ENCODE data around the gene OR10AG1.

Gene OR10AG1, protein sequence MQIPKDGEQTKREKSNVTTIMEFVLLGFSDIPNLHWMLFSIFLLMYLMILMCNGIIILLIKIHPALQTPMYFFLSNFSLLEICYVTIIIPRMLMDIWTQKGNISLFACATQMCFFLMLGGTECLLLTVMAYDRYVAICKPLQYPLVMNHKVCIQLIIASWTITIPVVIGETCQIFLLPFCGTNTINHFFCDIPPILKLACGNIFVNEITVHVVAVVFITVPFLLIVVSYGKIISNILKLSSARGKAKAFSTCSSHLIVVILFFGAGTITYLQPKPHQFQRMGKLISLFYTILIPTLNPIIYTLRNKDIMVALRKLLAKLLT

DNA sequence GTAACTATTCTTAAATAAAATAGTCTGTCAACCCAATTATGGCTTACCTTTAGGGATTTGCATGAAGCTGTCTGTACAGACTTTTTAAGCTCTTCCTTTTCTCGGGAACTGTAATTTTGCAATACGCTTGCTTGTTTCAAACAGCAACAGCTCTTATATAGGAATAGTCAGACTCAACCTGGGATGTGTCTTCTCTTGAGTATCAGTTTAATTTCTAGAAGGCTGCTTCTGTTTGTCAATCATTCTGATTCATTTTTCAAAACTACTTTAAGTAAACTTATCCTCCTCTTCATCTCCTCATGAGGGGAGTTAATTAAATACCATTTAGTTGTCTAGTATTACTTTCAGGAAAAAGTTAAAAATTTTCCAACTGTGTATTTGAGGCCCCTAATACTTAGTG is at the start of gene OR10AG1:
Gene OR10AG1 (minus strand): TSS at position 101 of the 400 bp plus-strand sequence. CDS start 38 bp downstream, at position 63.
- no peak for DNase-seq

DNA sequence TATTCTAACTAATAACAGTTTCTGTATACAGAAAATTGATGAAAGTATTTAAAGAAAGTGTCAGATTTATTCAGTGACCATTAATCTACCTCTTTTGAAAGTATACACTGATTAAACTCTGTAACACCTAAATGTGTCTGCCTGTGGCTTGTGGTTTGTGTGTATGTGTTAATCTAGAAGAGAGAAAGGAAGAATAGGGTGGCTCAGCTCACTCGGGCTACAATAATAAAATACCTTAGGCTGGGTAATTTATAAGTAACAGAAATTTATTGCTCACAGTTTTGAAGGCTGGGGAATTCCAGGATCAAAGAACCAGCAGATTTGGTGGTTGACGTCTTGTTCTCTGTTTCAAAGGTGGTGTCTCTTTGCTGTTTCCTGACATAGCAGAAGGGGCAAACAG is 44.1 kb upstream of the OR10AG1 start:
- no peak for DNase-seq

DNA sequence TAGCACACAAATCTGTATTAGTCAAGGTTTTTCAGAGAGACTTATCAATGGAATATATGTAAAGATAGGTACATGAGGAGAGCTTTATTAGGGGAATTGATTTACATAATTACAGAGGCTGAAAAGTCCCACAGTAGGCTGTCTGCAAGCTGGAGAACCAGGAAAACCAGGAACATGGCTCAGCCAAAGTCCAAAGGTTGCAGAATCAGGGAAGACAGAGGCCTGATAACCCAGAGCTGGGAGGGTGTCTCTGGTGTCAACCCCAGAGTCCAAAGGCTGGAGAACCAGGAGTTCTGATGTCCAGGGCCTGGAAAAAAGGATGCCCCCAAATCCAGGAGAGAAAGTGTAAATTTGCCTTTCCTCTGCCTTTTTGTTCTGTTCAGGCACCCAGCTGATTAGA is 41.0 kb upstream of the OR10AG1 start:
- no peak for DNase-seq

DNA sequence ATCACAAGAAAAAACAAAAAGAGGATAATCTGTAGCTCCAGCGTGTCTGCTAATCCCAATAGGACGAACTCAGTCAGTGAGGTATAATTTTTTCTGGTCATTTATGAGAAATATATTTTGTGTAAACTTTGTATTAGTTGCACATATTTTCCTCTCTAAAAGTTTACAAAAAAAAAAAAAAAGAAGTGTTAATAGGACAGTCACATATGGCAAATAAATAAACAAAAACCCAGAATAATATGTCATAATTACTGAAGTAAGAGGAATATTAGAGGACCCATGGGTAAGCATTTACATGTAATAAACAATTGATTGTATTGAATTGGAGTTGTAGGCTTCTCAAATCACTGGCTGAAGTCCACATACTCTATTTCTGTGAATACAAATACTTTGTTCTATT is 24.8 kb upstream of the OR10AG1 start, which contains the start of gene OR5F1:
Gene OR5F1 (minus strand): TSS at position 101 of the 400 bp plus-strand sequence. CDS start 0 bp downstream, at position 101.
- DNase-seq = no peak

DNA sequence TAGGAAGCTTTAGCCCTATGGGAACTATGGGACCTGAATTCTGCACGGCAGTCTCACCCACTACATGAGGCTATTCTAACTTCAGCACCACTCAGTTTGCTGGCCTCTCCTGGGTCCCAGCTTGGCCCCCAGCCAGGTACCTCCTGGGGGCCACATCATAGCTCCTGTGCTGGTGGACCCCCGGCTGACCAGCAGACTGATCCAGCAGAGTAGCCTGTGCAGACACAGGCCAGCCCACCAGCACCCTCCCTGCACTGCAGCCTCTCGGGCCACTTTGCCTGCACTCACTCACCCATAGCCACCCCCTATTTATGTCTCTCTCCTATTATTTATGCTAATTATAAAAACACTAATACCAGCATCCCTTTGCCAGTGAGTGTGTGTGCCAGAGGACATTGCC is 1.2 kb upstream of the OR10AG1 start:
- no peak for DNase-seq

DNA sequence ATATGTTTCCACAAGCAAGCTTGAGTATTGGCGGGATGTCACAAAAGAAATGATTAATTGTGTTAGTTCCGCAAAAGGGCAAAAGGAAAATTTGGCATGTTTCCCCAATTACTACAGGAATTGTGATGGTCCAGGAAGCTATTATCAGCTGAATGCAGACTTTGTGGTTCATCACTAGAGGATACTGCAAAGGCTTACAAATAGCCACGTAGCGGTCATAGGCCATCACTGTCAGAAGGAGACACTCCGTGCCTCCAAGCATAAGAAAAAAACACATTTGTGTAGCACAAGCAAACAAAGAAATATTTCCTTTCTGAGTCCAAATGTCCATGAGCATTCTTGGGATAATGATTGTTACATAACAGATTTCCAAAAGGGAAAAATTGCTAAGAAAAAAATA is 1.8 kb downstream of the OR10AG1 start:
- no peak for DNase-seq

DNA sequence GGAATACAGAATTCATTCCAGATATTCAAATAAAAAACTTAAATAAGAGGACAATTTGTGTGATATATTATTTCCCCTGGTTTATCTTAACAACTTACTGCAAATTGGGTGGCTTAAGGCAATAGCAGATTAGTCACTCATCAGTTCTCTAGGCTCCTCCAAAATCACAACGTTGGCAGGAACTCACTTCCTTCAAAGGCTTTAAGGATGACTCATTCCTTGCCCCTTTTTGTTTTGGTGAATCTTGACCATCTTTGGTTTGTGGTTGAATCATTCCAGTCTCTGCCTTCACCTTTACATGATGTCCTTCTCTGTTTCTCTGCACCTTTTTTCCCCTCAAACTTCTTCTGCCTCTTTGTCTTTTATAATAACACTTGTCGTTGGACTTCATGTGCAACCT is 3.4 kb downstream of the OR10AG1 start:
- peak; percentile 0 for DNase-seq

DNA sequence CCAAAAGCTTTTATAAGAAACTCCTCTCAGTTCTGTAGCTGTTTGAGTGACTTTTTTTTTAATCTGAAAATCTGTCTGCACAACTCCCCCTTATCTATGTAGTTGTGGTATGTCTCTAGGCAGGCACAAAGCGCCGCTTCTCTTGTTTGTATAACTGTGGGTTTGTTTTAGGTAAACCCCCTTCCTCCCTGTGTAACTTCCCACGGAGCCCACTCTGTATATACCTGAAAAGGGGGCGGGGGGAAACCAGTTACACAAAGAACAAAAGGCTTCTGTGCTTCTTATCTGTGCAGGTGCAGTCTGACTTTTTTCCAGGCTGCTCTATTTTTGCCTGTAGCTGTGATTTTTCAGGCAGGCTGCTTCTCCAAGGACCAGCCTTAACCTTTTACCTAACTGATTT is 13.2 kb downstream of the OR10AG1 start:
- DNase-seq = no peak

DNA sequence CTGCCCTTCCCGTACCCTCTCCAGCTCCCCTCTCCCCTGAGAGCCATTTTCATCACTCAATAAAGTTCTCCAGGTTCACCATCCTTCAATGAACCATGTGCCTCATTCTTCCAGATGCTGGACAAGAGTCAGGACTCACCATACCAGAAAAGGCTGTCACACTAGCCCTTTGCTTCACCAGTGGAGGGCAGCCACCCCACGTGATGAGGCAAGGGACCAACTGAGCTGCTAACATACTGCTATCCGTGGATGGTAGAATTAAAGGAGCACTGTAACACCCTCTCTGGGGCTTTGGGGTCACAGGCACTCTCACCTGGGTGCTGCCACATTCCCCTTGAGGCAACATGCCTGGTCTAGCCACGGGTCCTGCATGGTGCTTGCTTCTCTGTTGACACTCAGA is 20.4 kb downstream of the OR10AG1 start:
- no peak for DNase-seq

DNA sequence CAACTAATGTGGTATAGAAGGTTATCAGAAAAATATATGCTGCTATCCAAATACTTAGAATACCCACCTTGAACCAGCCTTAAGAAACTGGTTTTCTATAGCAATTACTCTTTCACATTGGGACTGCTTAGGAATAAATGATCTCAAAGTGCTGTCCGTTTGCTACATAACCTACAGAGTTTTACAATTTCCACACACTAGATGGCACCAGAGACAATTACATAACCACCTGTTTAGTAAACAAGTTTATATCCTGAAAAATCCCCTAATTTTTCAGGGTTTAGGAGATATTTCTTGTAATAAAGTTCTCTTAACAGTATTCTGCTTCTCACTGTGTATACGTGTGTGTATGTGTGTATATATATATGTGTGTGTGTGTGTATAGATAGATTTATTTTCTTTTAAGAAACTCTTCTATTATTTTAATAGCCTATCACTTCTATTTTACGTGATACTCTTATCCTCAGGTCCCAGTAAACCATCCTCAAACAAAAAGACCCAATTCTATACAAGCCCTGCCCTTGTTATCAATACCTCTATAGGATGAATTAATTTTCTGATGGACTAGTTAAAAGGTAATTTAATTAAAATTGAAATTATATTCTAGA is 26.9 kb downstream of the OR10AG1 start:
- peak; percentile 30 for DNase-seq

DNA sequence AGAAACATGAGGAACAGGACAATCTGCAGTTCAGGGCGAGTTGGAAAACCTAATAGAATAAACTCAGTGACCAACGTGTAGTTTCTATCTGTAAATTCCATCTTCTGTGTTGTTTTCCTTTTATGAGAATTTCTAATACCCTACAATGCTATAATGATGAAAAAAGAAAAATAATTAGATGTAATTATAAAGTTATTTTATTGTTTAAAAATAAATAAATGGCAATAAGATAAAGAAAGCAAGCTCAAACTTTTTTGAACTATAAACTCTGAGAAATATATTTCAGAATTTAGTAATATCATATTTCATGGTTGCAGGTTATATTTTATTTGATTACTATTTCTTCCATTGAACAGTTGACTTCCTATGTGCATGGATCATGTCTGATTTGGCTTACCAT is 33.4 kb downstream of the OR10AG1 start, which contains the start of gene OR5I1:
Gene OR5I1 (minus strand): TSS at position 101 of the 400 bp plus-strand sequence. CDS start 0 bp downstream, at position 101.
- DNase-seq = no peak

DNA sequence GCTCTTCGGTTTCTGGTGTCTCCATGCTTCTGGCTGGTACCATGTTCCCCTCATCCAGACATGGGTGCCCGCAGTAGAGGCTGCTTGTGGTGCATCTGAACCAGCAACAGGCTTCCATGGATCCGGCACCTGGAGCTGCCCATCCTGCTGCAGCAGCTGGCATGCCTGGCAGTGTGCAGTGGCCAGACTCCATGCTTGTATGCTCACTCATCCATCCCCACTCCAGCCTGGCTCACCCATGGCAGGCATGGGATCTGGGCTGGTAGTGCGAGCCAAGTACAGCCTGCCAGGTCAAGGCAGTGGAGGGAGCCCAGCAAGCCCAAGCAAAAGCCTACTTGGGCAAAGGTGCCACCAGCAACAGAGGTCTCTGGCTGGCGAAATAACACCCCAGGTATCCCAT is 49.2 kb downstream of the OR10AG1 start:
- DNase-seq = no peak

Measured in activated CD4-positive, alpha-beta T cell treated with anti-CD3 and anti-CD28 coated beads, Interleukin-10, Interleukin-2, amounts not matched to agents 100 ng/mL and 50 ng/mL, durations not matched to agents 16 hours and 8 hours (primary cell).